ENCODE results near the gene PBXIP1.

- no peak for TF ChIP-seq CTCF (IDR thresholded peaks at IDR 0.05; ENCODE audit: low read depth, low read length)
- no peak for TF ChIP-seq EZH2phosphoT487 (IDR thresholded peaks at IDR 0.05; ENCODE audit: low read depth)
These were observed 27.2 kb upstream of the PBXIP1 start, which contains the start of gene FLAD1 for GRCh38 chr1:154982897-154983648.

All from OCI-LY3 (cell line).